M059J (cell line): ENCODE measurements around the gene ARMC9. TPM values are rescaled to one million over a fixed set of nuclear protein-coding genes. Genes with fewer than 3 reads are reported as not detected.
A peak's percentile ranks its signal among the peaks of the same experiment; 100 is the strongest.

Source experiments
- DNase-seq: peaks from one replicate; pipeline ENCODE4 v3.0.0-alpha.2; 2012; ENCODE audit warnings: low read depth
- total RNA-seq: library from RNA; depleted of rRNA; stranded (reverse); fragments of >200 nt; shearing (Covaris generic); gene quantifications from 2 replicates; pipeline ENCODE4 v1.2.3, GENCODE V29; 2014

ARMC9 gene
- total RNA-seq, 1 experiment from 2014 or later, result 68.2 TPM

DNA sequence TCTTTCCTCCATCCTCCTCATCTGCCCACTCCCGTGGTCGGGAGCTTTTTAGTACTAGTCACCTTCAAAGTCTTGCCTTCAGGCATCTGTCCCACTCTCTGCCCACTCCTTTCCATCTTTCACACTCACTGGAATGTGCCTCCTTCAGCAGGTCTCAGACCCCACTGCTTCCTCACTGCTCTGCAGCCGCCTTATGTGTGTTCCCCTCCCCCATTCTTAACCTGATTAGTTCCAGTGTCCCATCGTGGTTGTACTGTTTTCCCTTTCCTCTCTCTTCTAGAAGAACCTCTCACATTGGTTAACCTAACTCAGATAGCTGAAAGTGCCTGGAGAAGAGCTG is 3.0 kb downstream of the ARMC9 start:
- DNase-seq, result peak; percentile 50

DNA sequence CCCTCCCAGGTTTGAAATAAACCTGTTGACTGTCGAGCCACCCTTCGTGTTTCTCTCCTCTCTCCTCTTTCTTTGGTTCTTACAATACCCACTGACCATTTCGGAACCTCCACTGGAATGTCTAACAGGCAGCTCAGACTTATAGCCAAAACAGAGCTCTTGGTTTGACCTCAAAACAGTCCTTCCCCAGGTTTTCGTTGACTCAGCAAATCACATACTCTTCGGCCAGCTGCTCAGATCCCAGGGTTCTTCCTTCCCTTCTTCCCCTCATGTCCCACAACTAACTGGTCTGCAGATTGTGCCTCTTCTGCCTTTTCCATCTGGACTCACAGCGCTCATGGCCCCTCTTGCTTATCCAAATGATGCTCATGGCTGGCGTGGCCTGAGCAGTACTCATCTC is 4.7 kb downstream of the ARMC9 start:
- no peak for DNase-seq

DNA sequence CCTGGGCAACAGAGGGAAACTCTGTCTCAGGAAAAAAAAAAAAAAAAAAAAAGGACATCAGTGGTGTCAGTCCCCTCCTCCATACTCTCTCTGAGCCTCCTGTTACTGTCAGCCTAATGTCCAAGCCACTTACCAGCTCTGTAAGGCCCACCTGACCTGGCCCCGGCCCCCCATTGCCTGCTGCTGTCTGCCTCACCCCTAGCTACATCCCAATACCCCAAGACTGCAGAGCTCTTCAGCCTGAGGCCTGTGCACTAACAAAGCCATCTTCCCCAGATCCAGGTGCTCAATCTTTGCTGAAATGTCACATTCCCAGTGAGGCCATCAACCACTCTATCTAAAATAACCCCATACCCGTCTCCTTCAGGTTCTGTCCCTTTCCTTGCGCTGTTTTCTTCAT is 5.7 kb downstream of the ARMC9 start:
- no peak for DNase-seq

DNA sequence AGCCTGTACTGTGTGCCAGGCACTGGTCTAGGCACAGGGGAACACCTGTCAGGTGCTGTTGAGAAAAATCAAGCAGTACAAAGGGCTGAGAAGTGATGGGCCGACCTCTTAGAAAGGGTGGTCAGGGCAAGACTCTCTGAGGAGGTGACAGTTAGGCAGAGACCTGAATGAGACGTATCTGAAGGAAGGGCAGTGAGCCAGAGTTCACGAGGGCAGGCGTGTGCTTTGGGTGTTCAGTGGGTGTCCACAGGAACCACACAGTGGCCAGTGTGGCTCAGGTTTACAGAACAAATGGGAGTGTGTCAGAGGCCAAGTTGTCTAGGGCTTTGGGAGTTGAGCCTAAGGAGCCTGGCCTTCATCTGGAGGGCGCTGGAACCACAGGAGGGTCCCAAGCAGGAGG is 6.2 kb downstream of the ARMC9 start:
- DNase-seq, result no peak

DNA sequence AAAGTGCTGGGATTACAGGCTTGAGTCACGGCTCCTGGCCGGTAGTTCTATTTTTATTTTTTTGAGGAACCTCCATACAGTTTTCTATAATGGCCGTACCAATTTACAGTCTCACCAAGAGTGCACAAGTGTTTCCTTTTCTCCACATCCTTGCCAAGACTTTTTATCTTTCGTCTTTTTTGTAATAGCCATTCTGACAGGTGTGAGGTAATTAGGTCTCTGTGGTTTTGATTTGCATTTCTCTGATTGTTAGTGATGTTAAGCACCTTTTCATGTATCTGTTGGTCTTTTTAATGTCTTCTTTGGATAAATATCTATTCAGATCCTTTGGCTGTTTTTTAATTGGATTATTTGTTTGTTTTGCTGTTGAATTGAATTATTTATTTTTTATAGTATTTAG is 9.3 kb downstream of the ARMC9 start:
- no peak for DNase-seq

DNA sequence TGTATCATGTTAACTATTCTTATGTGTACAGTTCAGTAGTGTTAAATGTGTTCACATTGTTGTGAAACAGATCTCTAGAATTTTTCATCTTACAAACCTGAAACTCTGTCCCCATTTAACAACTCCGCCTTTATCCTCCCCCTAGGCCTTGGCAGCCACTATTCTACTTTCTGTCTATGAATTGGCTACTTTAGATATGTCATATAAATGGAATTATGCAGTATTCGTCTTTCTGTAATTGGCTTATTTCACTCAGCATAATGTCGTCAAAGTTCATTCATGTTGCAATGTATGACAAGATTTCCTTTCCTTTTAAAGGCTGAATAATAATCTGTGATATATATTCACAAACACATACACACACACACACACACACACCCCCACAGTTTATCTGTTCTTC is 12.4 kb downstream of the ARMC9 start:
- no peak for DNase-seq

DNA sequence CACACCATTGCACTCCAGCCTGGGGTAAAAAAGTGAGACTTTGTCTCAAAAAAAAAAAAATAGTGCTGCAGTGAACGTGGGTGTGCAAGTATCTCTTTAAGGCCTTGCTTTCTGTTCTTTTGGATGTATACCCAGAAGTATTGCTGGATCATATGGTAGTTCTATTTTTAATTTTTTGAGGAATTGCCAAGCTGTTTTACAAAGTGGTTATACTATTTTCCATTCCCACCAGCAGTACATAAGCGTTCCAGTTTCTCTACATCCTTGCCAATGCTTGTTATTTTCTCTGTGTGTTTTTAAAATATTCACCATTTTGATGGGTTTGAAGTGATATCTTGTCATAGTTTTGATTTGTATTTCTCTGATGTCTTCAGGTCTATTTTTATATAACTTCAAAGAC is 13.1 kb downstream of the ARMC9 start:
- DNase-seq, result no peak

DNA sequence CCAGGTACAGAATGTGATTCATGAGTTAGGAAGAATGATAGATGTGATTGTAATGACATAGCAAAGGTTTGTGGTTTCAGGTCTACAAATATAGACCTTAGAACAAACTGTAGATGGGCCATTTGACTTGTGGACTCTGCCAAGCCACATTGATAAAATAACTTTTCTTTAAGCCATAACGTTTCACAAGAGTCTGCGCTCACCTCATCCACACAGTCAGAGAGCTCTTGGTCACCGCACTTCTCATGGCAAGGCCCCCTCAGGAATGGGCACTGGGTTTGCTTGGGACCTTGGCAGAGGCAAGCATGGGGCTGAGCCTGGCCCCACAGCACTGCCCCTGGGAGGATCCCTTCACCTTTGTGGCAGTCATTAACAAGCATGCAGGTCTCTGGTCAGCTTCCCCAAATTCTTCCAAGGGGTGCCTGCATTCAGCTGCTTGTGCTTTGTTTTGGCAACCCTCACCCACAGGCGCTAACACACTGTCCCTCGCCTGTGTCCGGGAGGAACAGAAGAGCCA is 14.0 kb downstream of the ARMC9 start:
- peak; percentile 90 for DNase-seq

DNA sequence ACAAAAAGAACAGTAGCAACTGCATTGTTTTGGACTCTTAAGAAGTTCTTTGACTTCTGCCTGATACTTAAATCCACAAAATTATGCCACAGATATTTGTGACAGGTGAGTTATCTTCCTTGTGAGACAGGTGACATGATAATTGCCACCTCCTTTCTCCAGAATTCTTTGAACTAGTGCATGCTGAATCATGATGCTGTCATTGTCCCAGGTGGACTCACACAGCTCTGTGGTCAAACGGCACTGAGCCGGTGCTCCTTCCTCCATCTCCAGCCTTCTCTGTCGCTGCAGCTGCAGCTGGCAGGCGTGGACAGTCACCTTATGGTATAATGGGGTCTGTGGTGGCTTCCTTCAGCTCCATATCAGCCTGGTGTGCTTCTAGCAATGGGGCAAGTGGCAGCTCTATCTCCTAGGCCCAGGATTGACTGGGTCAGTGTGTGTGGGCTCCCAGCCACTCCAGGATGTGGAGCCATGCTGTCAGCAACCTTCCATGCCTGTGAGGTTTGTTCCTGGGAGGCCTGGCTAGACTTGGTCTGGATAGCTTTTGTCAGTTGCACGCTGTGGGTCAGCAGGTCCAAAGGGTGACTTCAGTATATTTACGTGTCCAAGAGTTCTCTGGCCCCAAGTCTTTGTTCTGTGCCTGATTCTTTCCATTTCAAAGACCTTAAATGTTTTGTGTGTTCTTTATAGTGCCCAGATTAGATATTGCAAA is 15.7 kb downstream of the ARMC9 start:
- no peak for DNase-seq

DNA sequence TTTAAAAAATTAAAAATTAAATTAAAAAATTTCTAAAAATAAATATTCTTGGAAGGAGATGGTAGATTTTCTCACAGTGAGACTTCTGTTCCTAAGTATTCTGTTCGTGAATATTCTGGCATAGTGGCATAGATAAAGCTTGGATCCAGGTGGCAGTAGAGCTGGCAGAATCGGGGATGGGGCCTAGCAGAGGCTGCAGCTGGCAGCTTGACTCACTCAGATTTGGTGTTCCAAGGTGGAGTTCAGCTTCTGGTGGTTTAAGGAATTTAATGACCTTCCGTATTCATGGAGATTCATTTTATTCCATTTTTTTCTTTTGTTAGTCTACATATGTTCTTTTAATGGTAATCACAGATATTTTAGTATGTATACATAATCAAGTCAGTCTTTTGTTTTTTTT is 19.9 kb downstream of the ARMC9 start:
- no peak for DNase-seq

DNA sequence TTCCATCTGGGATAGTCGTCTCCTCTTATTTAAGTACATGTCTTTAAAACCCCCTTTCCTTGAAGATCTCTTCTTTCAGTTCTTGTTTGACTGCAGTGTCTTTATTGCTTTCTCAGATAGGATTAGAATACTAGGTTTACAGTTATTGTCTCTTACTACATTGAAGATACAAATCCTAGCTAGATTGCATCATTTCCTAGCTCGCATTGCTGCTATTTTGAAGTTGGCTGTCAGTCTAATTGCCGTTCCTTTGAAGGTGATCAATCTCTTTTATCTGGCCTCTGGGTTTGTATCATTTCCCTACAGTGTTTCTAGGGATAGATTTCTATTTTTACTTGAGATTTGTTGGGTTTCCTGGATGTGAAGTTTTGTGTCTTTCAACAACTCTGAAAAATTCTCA is 20.9 kb downstream of the ARMC9 start:
- DNase-seq, result no peak

DNA sequence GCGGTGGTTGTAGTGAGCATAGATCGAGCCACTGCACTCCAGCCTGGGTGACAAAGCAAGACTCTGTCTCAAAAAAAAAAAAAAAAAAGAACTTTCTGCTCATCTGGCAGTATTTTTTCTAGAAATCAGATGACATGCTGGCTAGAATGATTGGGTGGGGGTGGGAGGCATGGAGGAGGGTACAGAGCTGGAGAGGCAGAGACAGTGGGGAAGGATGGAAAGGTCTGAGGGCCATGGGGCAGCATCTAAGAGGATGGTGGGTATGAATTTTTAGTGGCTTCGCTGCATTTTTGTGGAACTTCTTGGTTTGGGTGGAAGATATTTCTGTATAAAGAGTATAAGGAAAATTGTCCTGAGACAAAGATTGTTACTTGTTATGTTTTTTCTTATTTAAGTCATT is 23.3 kb downstream of the ARMC9 start:
- no peak for DNase-seq

DNA sequence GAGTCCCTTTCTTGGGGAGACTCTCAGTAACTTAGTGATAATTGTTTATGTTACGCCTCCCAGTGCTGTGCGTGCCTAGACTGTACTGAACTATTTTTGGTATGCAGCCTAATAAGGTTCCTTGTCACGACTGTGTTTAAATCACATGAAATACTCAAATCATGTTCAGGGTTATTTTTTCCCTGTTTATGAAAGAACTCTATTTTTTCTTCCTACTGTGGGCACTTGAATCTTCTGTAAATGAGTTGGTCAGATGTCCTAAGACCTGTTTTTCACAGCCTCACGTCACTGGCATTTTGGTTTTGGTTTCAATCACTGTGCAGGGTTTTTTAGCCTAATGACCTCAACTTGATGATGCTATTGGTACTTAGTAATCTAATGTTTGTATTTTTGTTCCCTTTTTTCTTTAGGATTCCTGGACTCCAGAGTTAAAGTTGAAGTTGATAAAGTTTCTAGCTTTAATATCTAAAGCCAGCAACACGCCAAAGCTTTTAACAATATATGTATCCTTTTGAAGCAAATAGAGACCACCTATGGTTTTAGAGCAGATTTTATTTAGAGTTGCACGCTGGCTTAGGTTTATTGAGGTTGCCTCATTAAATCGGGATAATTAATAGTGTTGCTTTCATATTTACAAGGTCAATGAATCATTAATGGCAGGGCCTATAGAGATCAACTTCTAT is 24.0 kb downstream of the ARMC9 start:
- peak; percentile 54 for DNase-seq

DNA sequence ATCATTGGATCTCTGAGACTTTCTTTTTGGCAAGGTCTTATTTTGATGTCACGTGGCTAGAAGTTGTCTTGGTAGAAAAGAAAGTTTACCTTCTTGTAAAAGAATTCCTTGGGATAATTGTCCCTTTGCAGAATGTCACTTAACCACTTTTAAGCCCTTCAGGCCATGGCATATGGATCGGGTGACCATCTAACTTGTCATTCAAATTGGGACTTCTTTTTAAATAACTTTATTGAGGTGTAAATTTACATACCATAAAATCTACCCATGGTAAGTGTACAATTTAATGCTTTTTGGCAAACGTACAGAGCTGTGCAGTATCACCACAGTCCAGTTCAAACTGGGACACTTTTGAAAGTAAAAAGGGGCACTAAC is 24.6 kb downstream of the ARMC9 start:
- DNase-seq, result no peak

DNA sequence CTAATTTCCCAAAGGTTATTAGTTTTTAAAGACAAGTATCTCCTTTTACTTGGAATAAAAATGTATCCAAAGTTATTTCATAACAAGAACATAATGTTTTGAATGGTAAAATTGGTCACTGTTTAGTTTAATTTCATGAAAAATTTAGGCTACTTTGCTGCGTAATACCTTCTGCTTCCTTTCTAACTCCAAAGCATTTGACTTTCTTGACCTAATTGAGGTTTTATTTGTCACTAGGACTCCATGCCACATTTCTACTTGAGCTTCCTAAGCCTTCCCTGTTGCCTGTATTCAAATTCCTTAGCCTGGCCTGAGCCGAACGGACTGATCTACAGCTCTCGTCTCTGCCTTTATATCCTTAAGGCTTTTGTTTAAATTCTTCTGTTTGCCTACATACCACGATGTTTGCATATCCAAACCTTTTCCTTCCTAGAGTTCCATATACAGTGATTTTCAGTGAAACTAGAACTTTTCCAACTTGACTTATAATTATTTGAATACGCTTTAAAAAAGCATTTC is 25.1 kb downstream of the ARMC9 start:
- DNase-seq, result no peak

DNA sequence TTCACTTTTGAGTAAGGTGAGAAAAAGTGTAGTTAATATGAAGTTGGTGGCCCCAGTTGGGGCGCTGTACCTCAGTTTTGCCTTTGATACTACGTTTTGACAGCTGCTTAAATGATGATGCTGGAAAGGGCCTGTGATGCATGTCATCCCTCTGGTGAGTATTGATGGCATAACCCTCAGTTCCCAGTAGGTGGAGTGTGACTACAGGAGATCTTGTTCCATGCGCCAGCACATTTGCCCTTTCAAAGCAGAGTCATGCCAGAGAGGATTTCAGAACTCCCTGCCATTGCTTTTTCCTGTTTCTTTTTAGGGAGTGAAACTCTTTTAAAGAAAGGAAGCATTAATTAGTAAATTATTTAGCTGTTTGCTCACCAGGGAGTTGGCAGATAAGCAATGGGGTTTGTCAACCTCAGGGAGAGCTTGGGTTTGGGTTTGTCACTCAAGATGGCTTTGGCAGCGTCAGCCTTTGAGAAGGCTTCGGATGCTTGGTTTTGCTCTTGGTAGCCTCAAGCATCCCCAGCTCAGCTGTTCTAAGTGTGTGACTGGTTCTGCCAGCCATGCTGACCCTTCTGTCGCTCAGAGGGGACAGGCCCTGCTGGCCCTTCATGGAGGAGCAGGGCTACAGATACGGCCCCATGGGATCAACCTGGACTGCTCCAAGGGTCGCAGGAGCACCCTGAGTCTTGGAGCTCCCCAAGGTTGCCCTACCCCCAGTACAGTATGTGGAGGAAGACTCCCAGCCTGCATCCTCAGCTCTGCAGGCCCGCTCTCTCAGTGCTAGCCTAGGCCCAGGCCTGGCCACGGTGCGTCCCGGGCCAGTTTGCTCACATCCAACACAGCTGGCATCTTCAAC is 29.1 kb downstream of the ARMC9 start:
- DNase-seq, result peak; percentile 74

DNA sequence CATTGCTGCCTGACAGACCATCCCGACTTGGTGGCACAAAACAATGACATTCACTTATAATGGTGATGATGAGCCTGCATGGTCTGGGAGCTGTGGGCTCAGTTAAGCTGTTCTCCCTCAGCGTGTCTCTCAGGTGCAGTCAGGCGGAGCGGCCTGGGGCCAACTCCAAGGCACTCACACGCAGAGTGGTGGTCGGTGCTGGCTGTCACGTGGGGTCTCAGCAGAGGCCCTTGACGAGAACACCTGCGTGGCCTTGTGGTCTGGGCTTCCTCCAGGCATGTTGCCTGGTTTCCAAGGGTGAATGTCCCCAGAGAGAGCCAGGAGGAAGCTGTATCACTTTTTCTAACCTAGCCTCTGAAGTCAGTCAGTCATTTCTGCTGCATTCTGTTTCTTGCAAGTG is 29.8 kb downstream of the ARMC9 start:
- DNase-seq, result no peak

DNA sequence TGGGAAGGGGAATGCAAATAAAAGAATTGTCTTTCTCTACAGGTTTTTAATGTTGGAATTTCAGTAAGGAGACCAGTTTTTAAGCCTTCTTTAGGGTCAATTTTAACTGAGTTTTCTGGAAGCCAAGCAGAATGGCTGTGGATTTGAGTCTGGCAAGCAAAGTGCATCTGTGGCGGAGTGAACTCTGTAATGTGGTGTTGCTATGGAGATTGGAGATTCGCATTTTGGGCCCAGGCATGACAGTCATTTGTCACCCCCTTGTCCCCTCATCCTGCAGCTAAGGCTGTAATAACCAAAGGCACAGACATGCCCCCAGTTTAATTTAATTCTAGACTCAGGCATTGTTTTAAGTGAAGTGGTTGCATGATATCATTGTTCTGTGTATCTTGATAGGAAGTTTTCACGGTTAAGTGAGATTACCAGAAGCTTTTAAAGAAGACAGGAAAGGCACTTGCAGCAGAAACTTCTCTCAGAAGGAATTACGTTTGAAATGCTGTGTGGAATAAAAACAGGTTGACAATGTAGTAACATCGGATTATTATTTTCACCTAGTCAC is 30.6 kb downstream of the ARMC9 start:
- no peak for DNase-seq

DNA sequence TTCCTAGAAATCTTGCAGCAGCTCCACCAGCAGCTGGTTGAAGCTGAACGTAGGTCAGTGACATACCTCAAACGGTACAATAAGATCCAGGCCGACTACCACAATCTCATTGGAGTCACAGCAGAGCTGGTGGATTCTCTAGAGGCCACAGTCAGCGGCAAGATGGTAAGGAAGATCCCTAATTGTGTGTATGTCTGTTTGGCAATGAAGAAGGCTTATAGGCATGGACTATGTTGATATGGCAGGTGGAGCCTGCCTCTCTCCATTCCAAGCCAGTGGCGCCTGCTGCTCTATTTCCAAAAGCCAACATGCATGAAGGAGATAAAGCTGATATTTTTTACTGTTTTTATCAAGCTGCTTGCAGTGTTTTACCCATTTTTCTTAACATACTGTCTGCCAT is 36.8 kb downstream of the ARMC9 start:
- DNase-seq, result no peak

DNA sequence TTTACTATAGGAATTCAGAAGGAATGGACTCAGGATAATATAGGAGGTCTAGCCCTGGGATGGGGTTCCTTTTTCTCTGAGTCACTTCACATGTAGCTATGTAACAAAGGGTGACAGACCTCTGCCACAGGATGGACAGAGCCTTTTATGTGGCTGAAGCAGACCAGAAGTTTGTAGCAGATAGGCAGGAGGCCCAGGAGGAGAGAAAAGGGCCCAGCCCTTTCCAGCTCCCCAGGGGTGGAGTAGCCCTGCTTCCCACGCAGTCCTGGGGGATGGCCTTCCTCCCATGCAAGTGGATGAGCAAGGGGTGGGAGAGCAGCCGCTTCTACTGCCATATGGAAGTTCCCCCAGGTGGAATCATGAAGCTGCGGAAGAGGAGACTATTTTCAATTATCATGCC is 40.3 kb downstream of the ARMC9 start:
- DNase-seq, result no peak

DNA sequence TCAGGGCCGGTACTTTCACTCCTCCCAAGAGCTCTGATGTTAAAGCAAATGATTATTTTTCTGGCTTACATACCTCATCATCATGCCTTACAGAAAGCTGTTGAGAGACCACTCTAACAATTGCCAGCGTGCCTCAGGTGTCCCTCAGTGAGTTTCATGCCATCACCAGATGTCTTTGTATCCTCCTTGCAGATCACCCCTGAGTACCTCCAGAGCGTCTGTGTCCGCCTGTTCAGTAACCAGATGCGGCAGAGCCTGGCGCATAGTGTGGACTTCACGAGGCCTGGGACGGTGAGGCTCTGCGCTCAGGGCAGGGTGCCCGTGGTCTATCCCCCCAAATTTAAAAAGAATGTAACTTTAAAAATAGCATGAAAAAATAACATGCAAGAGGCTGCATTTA is 41.3 kb downstream of the ARMC9 start:
- DNase-seq, result no peak
